ENCODE data around the gene TLR4.

Gene TLR4

GRCh38 chr9:117725426-117725887 lies 21.3 kb downstream of the TLR4 start:
- no peak overlapping the region for H3K27ac ChIP-seq (ENCODE audit: low read length)
- no peaks in the 10 kb centered on the region for H3K9me3 ChIP-seq (ENCODE audit: control insufficient read depth in 2 of 2, low read length in 2 of 2)
- no peaks in the 10 kb centered on the region for H3K36me3 ChIP-seq (ENCODE audit: control insufficient read depth in 2 of 2, insufficient read depth in 2 of 2, low read length in 2 of 2)
- H3K4me3 ChIP-seq (ENCODE audit: low read length in 2 of 2) = no peak overlapping the region
- no peak overlapping the region for H3K9ac ChIP-seq (ENCODE audit: low read length in 2 of 2)
- H3K4me1 ChIP-seq (ENCODE audit: control insufficient read depth, insufficient read depth, low read length) = no peaks in the 10 kb centered on the region
- H3K27me3 ChIP-seq (ENCODE audit: control insufficient read depth in 1 of 2, insufficient read depth in 2 of 2, low read length in 2 of 2) = no peaks in the 10 kb centered on the region

- no peak overlapping the region for H3K4me3 ChIP-seq (ENCODE audit: low read length in 2 of 2)
Measured at GRCh38 chr9:117729375-117729774, 25.2 kb downstream of the TLR4 start.

DNA sequence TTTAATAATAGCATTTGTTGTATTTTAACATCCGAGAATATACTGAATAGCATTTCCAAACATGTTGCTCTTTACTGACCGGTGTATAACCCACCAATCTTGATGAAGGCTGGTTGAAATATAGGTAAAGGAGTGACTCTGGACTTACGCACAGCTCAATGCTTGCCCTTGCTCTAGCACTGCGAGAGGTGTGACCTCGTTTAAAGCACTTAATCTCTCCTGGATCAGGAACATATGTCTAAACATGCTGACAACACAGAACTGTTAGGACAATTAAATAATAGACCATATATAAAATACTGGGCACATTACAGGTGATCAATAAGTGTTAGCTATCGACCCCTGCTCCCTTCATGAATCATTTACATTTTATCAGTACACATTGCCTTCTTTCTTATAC lies 28.3 kb downstream of the TLR4 start:
- H3K36me3 ChIP-seq (ENCODE audit: control insufficient read depth in 2 of 2, insufficient read depth in 2 of 2, low read length in 2 of 2) = no peaks in the 10 kb centered on the region
- H3K9me3 ChIP-seq (ENCODE audit: control insufficient read depth in 2 of 2, low read length in 2 of 2) = no peaks in the 10 kb centered on the region
- no peak overlapping the region for H3K27ac ChIP-seq (ENCODE audit: low read length)
- H3K4me3 ChIP-seq (ENCODE audit: low read length in 2 of 2) = no peak overlapping the region
- H3K9ac ChIP-seq (ENCODE audit: low read length in 2 of 2) = no peak overlapping the region
- H3K4me1 ChIP-seq (ENCODE audit: control insufficient read depth, insufficient read depth, low read length) = no peaks in the 10 kb centered on the region
- H3K27me3 ChIP-seq (ENCODE audit: control insufficient read depth in 1 of 2, insufficient read depth in 2 of 2, low read length in 2 of 2) = no peaks in the 10 kb centered on the region

More at GRCh38 chr9:117729375-117729774, 25.2 kb downstream of the TLR4 start:
- no peak overlapping the region for H3K27ac ChIP-seq (ENCODE audit: low read length)
- no peak overlapping the region for H3K9ac ChIP-seq (ENCODE audit: low read length in 2 of 2)
- no peaks in the 10 kb centered on the region for H3K4me1 ChIP-seq (ENCODE audit: control insufficient read depth, insufficient read depth, low read length)
- no peaks in the 10 kb centered on the region for H3K9me3 ChIP-seq (ENCODE audit: control insufficient read depth in 2 of 2, low read length in 2 of 2)
- no peaks in the 10 kb centered on the region for H3K27me3 ChIP-seq (ENCODE audit: control insufficient read depth in 1 of 2, insufficient read depth in 2 of 2, low read length in 2 of 2)
- H3K36me3 ChIP-seq (ENCODE audit: control insufficient read depth in 2 of 2, insufficient read depth in 2 of 2, low read length in 2 of 2) = no peaks in the 10 kb centered on the region

DNA sequence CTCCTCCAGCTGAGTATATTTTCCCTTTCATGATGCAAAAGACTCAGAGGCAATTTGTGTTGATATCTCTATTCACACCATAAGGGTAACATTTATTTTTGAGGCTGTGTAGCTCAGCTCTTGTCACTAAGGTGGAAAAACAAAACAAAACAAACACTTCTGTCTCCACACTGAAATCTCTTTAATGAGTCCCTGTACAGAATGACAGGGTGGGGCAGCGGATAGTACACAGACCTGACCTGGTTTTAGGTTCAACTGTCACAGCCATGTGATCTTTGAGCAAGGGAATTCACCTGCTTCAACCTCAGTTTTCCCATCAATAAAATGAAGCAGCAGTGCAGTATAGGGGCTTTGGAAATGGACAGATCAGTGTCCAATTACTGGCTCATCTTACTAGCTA lies 29.3 kb downstream of the TLR4 start:
- H3K4me3 ChIP-seq (ENCODE audit: low read length in 2 of 2) = no peak overlapping the region
- no peaks in the 10 kb centered on the region for H3K9me3 ChIP-seq (ENCODE audit: control insufficient read depth in 2 of 2, low read length in 2 of 2)
- H3K27ac ChIP-seq (ENCODE audit: low read length) = no peak overlapping the region
- no peaks in the 10 kb centered on the region for H3K4me1 ChIP-seq (ENCODE audit: control insufficient read depth, insufficient read depth, low read length)
- no peak overlapping the region for H3K9ac ChIP-seq (ENCODE audit: low read length in 2 of 2)
- H3K27me3 ChIP-seq (ENCODE audit: control insufficient read depth in 1 of 2, insufficient read depth in 2 of 2, low read length in 2 of 2) = no peaks in the 10 kb centered on the region
- no peaks in the 10 kb centered on the region for H3K36me3 ChIP-seq (ENCODE audit: control insufficient read depth in 2 of 2, insufficient read depth in 2 of 2, low read length in 2 of 2)

GRCh38 chr9:117734082-117734481 lies 29.9 kb downstream of the TLR4 start:
- H3K9ac ChIP-seq (ENCODE audit: low read length in 2 of 2) = no peak overlapping the region
- H3K4me1 ChIP-seq (ENCODE audit: control insufficient read depth, insufficient read depth, low read length) = no peaks in the 10 kb centered on the region
- H3K36me3 ChIP-seq (ENCODE audit: control insufficient read depth in 2 of 2, insufficient read depth in 2 of 2, low read length in 2 of 2) = no peaks in the 10 kb centered on the region
- H3K4me3 ChIP-seq (ENCODE audit: low read length in 2 of 2) = no peak overlapping the region
- no peak overlapping the region for H3K27ac ChIP-seq (ENCODE audit: low read length)
- no peaks in the 10 kb centered on the region for H3K27me3 ChIP-seq (ENCODE audit: control insufficient read depth in 1 of 2, insufficient read depth in 2 of 2, low read length in 2 of 2)
- H3K9me3 ChIP-seq (ENCODE audit: control insufficient read depth in 2 of 2, low read length in 2 of 2) = no peaks in the 10 kb centered on the region

- H3K9me3 ChIP-seq (ENCODE audit: control insufficient read depth in 2 of 2, low read length in 2 of 2) = no peaks in the 10 kb centered on the region
- H3K4me1 ChIP-seq (ENCODE audit: control insufficient read depth, insufficient read depth, low read length) = no peaks in the 10 kb centered on the region
- H3K27ac ChIP-seq (ENCODE audit: low read length) = no peak overlapping the region
Measured at GRCh38 chr9:117734523-117735314, 30.5 kb downstream of the TLR4 start.

DNA sequence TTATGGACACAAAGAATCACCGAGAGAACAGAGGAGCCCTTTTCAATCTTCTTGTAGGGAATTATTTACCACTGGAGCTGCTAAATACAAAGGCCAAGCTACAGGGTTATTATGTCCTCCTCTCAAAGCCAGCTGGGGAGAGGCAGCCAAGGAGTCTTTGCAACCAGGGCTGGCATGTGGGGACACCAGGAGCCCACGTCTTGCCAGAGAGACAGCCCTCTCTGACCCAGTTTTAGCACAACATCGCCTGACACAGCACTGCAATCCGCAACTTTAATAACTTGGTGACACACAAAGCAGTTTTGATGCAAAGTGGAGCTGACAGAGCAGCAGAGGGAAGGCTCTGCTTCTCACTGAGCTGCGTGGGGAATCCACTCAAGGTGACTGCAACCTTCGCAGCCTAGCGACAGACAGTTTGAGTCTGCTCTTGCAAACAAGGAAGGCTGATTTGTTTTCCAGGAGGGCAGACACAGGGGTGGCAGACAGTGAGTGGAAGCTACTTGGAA lies 33.6 kb downstream of the TLR4 start:
- Histone ChIP-seq H3K27me3 (ENCODE audit: control insufficient read depth in 1 of 2, insufficient read depth in 2 of 2, low read length in 2 of 2) (no peaks in the 10 kb centered on the region), H3K27ac (ENCODE audit: low read length) (no peak overlapping the region), H3K9me3 (ENCODE audit: control insufficient read depth in 2 of 2, low read length in 2 of 2) (no peaks in the 10 kb centered on the region), H3K4me3 (ENCODE audit: low read length in 2 of 2) (no peak overlapping the region), H3K36me3 (ENCODE audit: control insufficient read depth in 2 of 2, insufficient read depth in 2 of 2, low read length in 2 of 2) (no peaks in the 10 kb centered on the region), H3K9ac (ENCODE audit: low read length in 2 of 2) (no peak overlapping the region), H3K4me1 (ENCODE audit: control insufficient read depth, insufficient read depth, low read length) (no peaks in the 10 kb centered on the region)

More at GRCh38 chr9:117734523-117735314, 30.5 kb downstream of the TLR4 start:
- Histone ChIP-seq H3K4me3 (ENCODE audit: low read length in 2 of 2) (no peak overlapping the region), H3K9ac (ENCODE audit: low read length in 2 of 2) (no peak overlapping the region), H3K27me3 (ENCODE audit: control insufficient read depth in 1 of 2, insufficient read depth in 2 of 2, low read length in 2 of 2) (no peaks in the 10 kb centered on the region), H3K36me3 (ENCODE audit: control insufficient read depth in 2 of 2, insufficient read depth in 2 of 2, low read length in 2 of 2) (no peaks in the 10 kb centered on the region)

- Histone ChIP-seq H3K27ac (ENCODE audit: low read length) (no peak overlapping the region), H3K4me3 (ENCODE audit: low read length in 2 of 2) (no peak overlapping the region), H3K27me3 (ENCODE audit: control insufficient read depth in 1 of 2, insufficient read depth in 2 of 2, low read length in 2 of 2) (no peaks in the 10 kb centered on the region), H3K4me1 (ENCODE audit: control insufficient read depth, insufficient read depth, low read length) (no peaks in the 10 kb centered on the region), H3K9me3 (ENCODE audit: control insufficient read depth in 2 of 2, low read length in 2 of 2) (no peaks in the 10 kb centered on the region), H3K9ac (ENCODE audit: low read length in 2 of 2) (no peak overlapping the region), H3K36me3 (ENCODE audit: control insufficient read depth in 2 of 2, insufficient read depth in 2 of 2, low read length in 2 of 2) (no peaks in the 10 kb centered on the region)
Measured at GRCh38 chr9:117739206-117739605, 35.0 kb downstream of the TLR4 start.

GRCh38 chr9:117739624-117740347 lies 35.6 kb downstream of the TLR4 start:
- Histone ChIP-seq H3K27ac (ENCODE audit: low read length) (no peak overlapping the region), H3K9me3 (ENCODE audit: control insufficient read depth in 2 of 2, low read length in 2 of 2) (no peaks in the 10 kb centered on the region), H3K36me3 (ENCODE audit: control insufficient read depth in 2 of 2, insufficient read depth in 2 of 2, low read length in 2 of 2) (no peaks in the 10 kb centered on the region), H3K27me3 (ENCODE audit: control insufficient read depth in 1 of 2, insufficient read depth in 2 of 2, low read length in 2 of 2) (no peaks in the 10 kb centered on the region), H3K4me3 (ENCODE audit: low read length in 2 of 2) (no peak overlapping the region), H3K4me1 (ENCODE audit: control insufficient read depth, insufficient read depth, low read length) (no peaks in the 10 kb centered on the region), H3K9ac (ENCODE audit: low read length in 2 of 2) (no peak overlapping the region)

GRCh38 chr9:117742131-117742530 lies 37.9 kb downstream of the TLR4 start:
- H3K27ac ChIP-seq (ENCODE audit: low read length) = no peak overlapping the region
- no peaks in the 10 kb centered on the region for H3K4me1 ChIP-seq (ENCODE audit: control insufficient read depth, insufficient read depth, low read length)
- H3K36me3 ChIP-seq (ENCODE audit: control insufficient read depth in 2 of 2, insufficient read depth in 2 of 2, low read length in 2 of 2) = no peaks in the 10 kb centered on the region
- no peaks in the 10 kb centered on the region for H3K9me3 ChIP-seq (ENCODE audit: control insufficient read depth in 2 of 2, low read length in 2 of 2)
- peaks cover 0 to 5% of the 10 kb centered on the region in 2 donors for H3K27me3 ChIP-seq (ENCODE audit: control insufficient read depth in 1 of 2, insufficient read depth in 2 of 2, low read length in 2 of 2)
- no peak overlapping the region for H3K9ac ChIP-seq (ENCODE audit: low read length in 2 of 2)
- H3K4me3 ChIP-seq (ENCODE audit: low read length in 2 of 2) = no peak overlapping the region

DNA sequence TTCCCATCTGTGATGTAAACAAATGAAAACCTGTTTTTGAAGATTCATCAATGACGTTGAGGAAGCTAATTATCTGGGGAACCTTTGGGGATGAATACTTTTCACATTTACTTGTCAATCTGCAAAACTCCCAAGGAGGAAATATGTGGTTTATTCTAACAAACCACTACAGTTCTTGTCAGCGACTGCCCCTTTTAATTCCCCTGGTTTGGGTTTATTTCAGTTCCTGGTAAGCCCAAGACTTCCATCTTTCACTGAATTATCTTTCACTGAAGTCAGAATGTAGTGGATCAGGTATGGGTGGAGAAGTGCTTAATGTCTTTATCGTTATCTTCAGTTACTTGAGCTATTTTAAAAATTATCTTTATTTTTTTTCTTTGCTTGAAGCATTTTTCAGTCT lies 40.2 kb downstream of the TLR4 start:
- Histone ChIP-seq H3K4me3 (ENCODE audit: low read length in 2 of 2) (no peak overlapping the region), H3K4me1 (ENCODE audit: control insufficient read depth, insufficient read depth, low read length) (no peaks in the 10 kb centered on the region), H3K9ac (ENCODE audit: low read length in 2 of 2) (no peak overlapping the region), H3K27me3 (ENCODE audit: control insufficient read depth in 1 of 2, insufficient read depth in 2 of 2, low read length in 2 of 2) (peaks cover 0 to 5% of the 10 kb centered on the region in 2 donors), H3K9me3 (ENCODE audit: control insufficient read depth in 2 of 2, low read length in 2 of 2) (no peaks in the 10 kb centered on the region), H3K27ac (ENCODE audit: low read length) (no peak overlapping the region), H3K36me3 (ENCODE audit: control insufficient read depth in 2 of 2, insufficient read depth in 2 of 2, low read length in 2 of 2) (no peaks in the 10 kb centered on the region)
